Hepatocyte (in vitro differentiated cells): ENCODE data around the gene WDR53. TPM values are rescaled to one million over a fixed set of nuclear protein-coding genes. Genes with fewer than 3 reads are reported as not detected.

ENCODE experiments used
- DNase-seq: peaks from one replicate; pipeline ENCODE4 v3.0.0-alpha.2; 2016; ENCODE audit warnings: low spot score
- H2AFZ ChIP-seq: fragments of 200-600 bp; sonication (generic); 2 replicates; pipeline ENCODE4 v1.6.0; 2016; ENCODE audit warnings: antibody characterized with exemption, mild to moderate bottlenecking
- H3K27ac ChIP-seq: fragments of 200-600 bp; sonication (generic); 2 replicates; pipeline ENCODE4 v1.5.1; 2016; ENCODE audit warnings: mild to moderate bottlenecking
- H3K27me3 ChIP-seq: fragments of 200-600 bp; sonication (generic); 2 replicates; pipeline ENCODE4 v1.6.1; 2016
- H3K36me3 ChIP-seq: fragments of 200-600 bp; sonication (generic); replicated peaks from 2 replicates; pipeline ENCODE4 v1.5.1; 2016; ENCODE audit warnings: low read depth; ENCODE audit not compliant: insufficient read depth
- H3K4me1 ChIP-seq: fragments of 200-600 bp; sonication (generic); 2 replicates; pipeline ENCODE4 v1.5.1; 2016; ENCODE audit warnings: mild to moderate bottlenecking, moderate library complexity; ENCODE audit not compliant: insufficient read depth
- H3K4me2 ChIP-seq: fragments of 200-600 bp; sonication (generic); 2 replicates; pipeline ENCODE4 v1.6.0; 2016
- H3K4me3 ChIP-seq: fragments of 200-600 bp; sonication (generic); 2 replicates; pipeline ENCODE4 v1.5.1; 2016; ENCODE audit warnings: mild to moderate bottlenecking
- H3K79me2 ChIP-seq: fragments of 200-600 bp; sonication (generic); 2 replicates; pipeline ENCODE4 v1.6.0; 2017; ENCODE audit warnings: mild to moderate bottlenecking
- H3K9me2 ChIP-seq: fragments of 200-600 bp; sonication (generic); replicated peaks from 2 replicates; pipeline ENCODE4 v1.6.0; 2017; ENCODE audit warnings: mild to moderate bottlenecking; ENCODE audit not compliant: insufficient read depth
- H3K9me3 ChIP-seq: fragments of 200-600 bp; sonication (generic); 2 replicates; pipeline ENCODE4 v1.5.1; 2016; ENCODE audit warnings: low read depth, mild to moderate bottlenecking
- H4K20me1 ChIP-seq: fragments of 200-600 bp; sonication (generic); 2 replicates; pipeline ENCODE4 v1.6.0; 2016; ENCODE audit warnings: mild to moderate bottlenecking; ENCODE audit not compliant: insufficient read depth, poor library complexity, severe bottlenecking
- CTCF ChIP-seq: fragments of 200-600 bp; sonication (generic); IDR thresholded peaks from 2 replicates; pipeline ENCODE4 v1.5.1; 2016; ENCODE audit warnings: antibody characterized with exemption, mild to moderate bottlenecking; ENCODE audit not compliant: poor library complexity
- EZH2 ChIP-seq: fragments of 200-600 bp; sonication (generic); IDR thresholded peaks from 2 replicates; pipeline ENCODE4 v1.6.1; 2016; ENCODE audit warnings: antibody characterized with exemption, mild to moderate bottlenecking, borderline replicate concordance
- EZH2phosphoT487 ChIP-seq: fragments of 200-600 bp; sonication (generic); IDR thresholded peaks from one replicate; pipeline ENCODE4 v1.6.1; 2018; ENCODE audit warnings: antibody characterized with exemption, mild to moderate bottlenecking, low read depth, moderate library complexity; ENCODE audit not compliant: unreplicated experiment, severe bottlenecking
- WGBS: methylation state at CpG from one replicate; pipeline ENCODE4 v1.1.6; 2016; ENCODE audit warnings: low lambda C conversion rate; ENCODE audit errors: missing lambda C conversion rate; 5-methylcytosine and 5-hydroxymethylcytosine counted together
- polyA plus RNA-seq: library from polyadenylated mRNA; unstranded; fragments of >200 nt; fragmentation: Nextera tagmentation; extraction: Ambion mirVana; gene quantifications from 2 replicates; pipeline ENCODE4 v1.2.1, GENCODE V29; 2016
- total RNA-seq: library from RNA; depleted of rRNA; stranded (reverse); fragments of >200 nt; gene quantifications from 2 replicates; pipeline ENCODE4 v1.2.3, GENCODE V29; 2014

WDR53 gene
- total and polyA plus RNA-seq, 2 experiments from 2014 or later, result 6.9 to 8.8 TPM

GRCh38 chr3:196517919-196518318 is 50.4 kb downstream of the WDR53 start:
- H3K9me3 ChIP-seq, result no peaks in the 10 kb centered on the region
- H3K4me2 ChIP-seq, result no peak overlapping the region

GRCh38 chr3:196517162-196517800 is 51.1 kb downstream of the WDR53 start:
- H4K20me1 ChIP-seq, result no peaks in the 10 kb centered on the region
- H3K9me3 ChIP-seq, result no peaks in the 10 kb centered on the region
- H3K27ac ChIP-seq, result no peak overlapping the region
- H3K4me2 ChIP-seq, result no peak overlapping the region
- H3K79me2 ChIP-seq, result no peaks in the 10 kb centered on the region
- no peak overlapping the region for H3K4me3 ChIP-seq
- no peaks in the 10 kb centered on the region for H3K36me3 ChIP-seq
- no peak for DNase-seq
- no peak overlapping the region for H2AFZ ChIP-seq
- WGBS, result 78% methylated on average over 2 of the region's 2 CpGs
- H3K4me1 ChIP-seq, result no peaks in the 10 kb centered on the region
- TF ChIP-seq CTCF (no peak), EZH2phosphoT487 (no peak), EZH2 (no peak)
- no peaks in the 10 kb centered on the region for H3K9me2 ChIP-seq
- H3K27me3 ChIP-seq, result no peaks in the 10 kb centered on the region

More at GRCh38 chr3:196517919-196518318, 50.4 kb downstream of the WDR53 start:
- no peak overlapping the region for H2AFZ ChIP-seq
- DNase-seq, result no peak
- 82% methylated on average over 2 of the region's 2 CpGs for WGBS
- no peaks in the 10 kb centered on the region for H3K27me3 ChIP-seq
- no peak overlapping the region for H3K27ac ChIP-seq
- no peaks in the 10 kb centered on the region for H4K20me1 ChIP-seq
- no peaks in the 10 kb centered on the region for H3K36me3 ChIP-seq
- no peak overlapping the region for H3K4me3 ChIP-seq
- TF ChIP-seq EZH2phosphoT487 (no peak), EZH2 (no peak), CTCF (no peak)
- no peaks in the 10 kb centered on the region for H3K79me2 ChIP-seq
- no peaks in the 10 kb centered on the region for H3K4me1 ChIP-seq
- H3K9me2 ChIP-seq, result no peaks in the 10 kb centered on the region

GRCh38 chr3:196514913-196515621 is 53.3 kb downstream of the WDR53 start, which contains the start of gene SMCO1:
SMCO1 (minus strand) TSS chr3:196515346; CDS start chr3:196515209, 137 bp downstream.
- Histone ChIP-seq H2AFZ (no peak within 1 kb of the TSS), H3K79me2 (no peaks in the 10 kb centered on the region), H3K27me3 (no peaks in the 10 kb centered on the region), H3K9me2 (no peaks in the 10 kb centered on the region), H3K4me2 (no peak within 1 kb of the TSS), H3K36me3 (no peaks in the 10 kb centered on the region), H3K4me1 (no peaks in the 10 kb centered on the region), H3K27ac (no peak within 1 kb of the TSS), H3K9me3 (no peaks in the 10 kb centered on the region), H3K4me3 (no peak within 1 kb of the TSS), H4K20me1 (no peaks in the 10 kb centered on the region)
- TF ChIP-seq CTCF, result no peak
- no peak for TF ChIP-seq EZH2phosphoT487
- TF ChIP-seq EZH2, result no peak
- 92% methylated on average over 10 of the region's 10 CpGs for WGBS
- no peak for DNase-seq
